ENCODE measurements around the gene AMELX.

AMELX gene

GRCh38 chrX:11293113-11293512, at the start of gene AMELX:
Gene AMELX, plus strand, starts transcription at chrX:11293413. Its CDS starts 1,376 bp downstream, at chrX:11294789.
- no peak for DNase-seq (ENCODE audit: low spot score)

GRCh38 chrX:11244636-11245035, 48.6 kb upstream of the AMELX start:
- DNase-seq (ENCODE audit: low spot score), result no peak

More at GRCh38 chrX:11293113-11293512, at the start of gene AMELX:
- TF ChIP-seq, protein P1, sequence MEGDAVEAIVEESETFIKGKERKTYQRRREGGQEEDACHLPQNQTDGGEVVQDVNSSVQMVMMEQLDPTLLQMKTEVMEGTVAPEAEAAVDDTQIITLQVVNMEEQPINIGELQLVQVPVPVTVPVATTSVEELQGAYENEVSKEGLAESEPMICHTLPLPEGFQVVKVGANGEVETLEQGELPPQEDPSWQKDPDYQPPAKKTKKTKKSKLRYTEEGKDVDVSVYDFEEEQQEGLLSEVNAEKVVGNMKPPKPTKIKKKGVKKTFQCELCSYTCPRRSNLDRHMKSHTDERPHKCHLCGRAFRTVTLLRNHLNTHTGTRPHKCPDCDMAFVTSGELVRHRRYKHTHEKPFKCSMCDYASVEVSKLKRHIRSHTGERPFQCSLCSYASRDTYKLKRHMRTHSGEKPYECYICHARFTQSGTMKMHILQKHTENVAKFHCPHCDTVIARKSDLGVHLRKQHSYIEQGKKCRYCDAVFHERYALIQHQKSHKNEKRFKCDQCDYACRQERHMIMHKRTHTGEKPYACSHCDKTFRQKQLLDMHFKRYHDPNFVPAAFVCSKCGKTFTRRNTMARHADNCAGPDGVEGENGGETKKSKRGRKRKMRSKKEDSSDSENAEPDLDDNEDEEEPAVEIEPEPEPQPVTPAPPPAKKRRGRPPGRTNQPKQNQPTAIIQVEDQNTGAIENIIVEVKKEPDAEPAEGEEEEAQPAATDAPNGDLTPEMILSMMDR (IDR thresholded peaks at IDR 0.05; ENCODE audit: extremely low read depth, missing control alignments), result no peak

GRCh38 chrX:11254417-11255109, 38.6 kb upstream of the AMELX start:
- TF ChIP-seq, protein P1 (IDR thresholded peaks at IDR 0.05; ENCODE audit: extremely low read depth, missing control alignments), result no peak

More at GRCh38 chrX:11244636-11245035, 48.6 kb upstream of the AMELX start:
- TF ChIP-seq, protein P1 (IDR thresholded peaks at IDR 0.05; ENCODE audit: extremely low read depth, missing control alignments), result no peak

DNA sequence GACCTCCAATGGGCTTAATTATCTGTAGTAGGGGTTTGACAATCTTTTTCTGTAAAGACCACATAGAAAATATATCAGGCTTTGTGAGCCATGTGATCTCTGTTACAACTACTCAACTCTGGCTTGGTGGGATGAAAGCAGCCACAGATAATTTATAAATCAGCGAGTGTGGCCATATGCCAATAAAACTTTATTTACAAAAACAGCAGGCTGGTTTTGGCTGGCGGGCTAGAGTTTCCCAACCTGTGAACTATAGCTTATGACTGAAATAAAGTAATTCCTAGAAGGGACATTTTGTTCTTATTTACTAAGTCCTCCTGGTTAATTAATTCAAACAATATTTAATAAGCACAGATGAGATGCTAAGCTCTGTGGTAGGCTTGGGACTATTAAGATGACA, 35.9 kb upstream of the AMELX start:
- no peak for DNase-seq (ENCODE audit: low spot score)
- TF ChIP-seq, protein P1 (IDR thresholded peaks at IDR 0.05; ENCODE audit: extremely low read depth, missing control alignments), result no peak

More at GRCh38 chrX:11254417-11255109, 38.6 kb upstream of the AMELX start:
- no peak for DNase-seq (ENCODE audit: low spot score)

- no peak for DNase-seq (ENCODE audit: low spot score)
- TF ChIP-seq, protein P1 (IDR thresholded peaks at IDR 0.05; ENCODE audit: extremely low read depth, missing control alignments), result no peak
Measured at GRCh38 chrX:11257711-11258110, 35.5 kb upstream of the AMELX start.

GRCh38 chrX:11259437-11259836, 33.8 kb upstream of the AMELX start:
- TF ChIP-seq, protein P1 (IDR thresholded peaks at IDR 0.05; ENCODE audit: extremely low read depth, missing control alignments), result no peak
- DNase-seq (ENCODE audit: low spot score), result peak; percentile 2

GRCh38 chrX:11261260-11261659, 32.0 kb upstream of the AMELX start:
- TF ChIP-seq, protein P1 (IDR thresholded peaks at IDR 0.05; ENCODE audit: extremely low read depth, missing control alignments), result no peak
- DNase-seq (ENCODE audit: low spot score), result no peak

Measured in GM20000 (cell line).